IMR-90 (cell line): ENCODE results near the gene EPHA2.

ENCODE experiments used
- BHLHE40 ChIP-seq: fragments of 150-350 bp; IDR thresholded peaks from 2 replicates; pipeline ENCODE4 v1.6.1; 2016; ENCODE audit warnings: mild to moderate bottlenecking, low read depth, low read length
- CEBPB ChIP-seq: IDR thresholded peaks from 2 replicates; pipeline ENCODE4 v1.6.1; 2012; ENCODE audit warnings: low read depth, low read length, improper control_type of control experiment
- FOS ChIP-seq: fragments of 150-350 bp; IDR thresholded peaks from 2 replicates; pipeline ENCODE4 v1.6.1; 2016; ENCODE audit warnings: low read depth, low read length
- MAZ ChIP-seq: IDR thresholded peaks from 2 replicates; pipeline ENCODE4 v1.6.1; 2012; ENCODE audit warnings: low read depth, mild to moderate bottlenecking, low read length, improper control_type of control experiment, moderate library complexity, borderline replicate concordance
- MXI1 ChIP-seq: IDR thresholded peaks from 2 replicates; pipeline ENCODE4 v1.6.1; 2012; ENCODE audit warnings: low read depth, mild to moderate bottlenecking, low read length, moderate library complexity, borderline replicate concordance
- NFE2L2 ChIP-seq: fragments of 150-350 bp; IDR thresholded peaks from 2 replicates; pipeline ENCODE4 v1.6.1; 2016; ENCODE audit warnings: low read depth, mild to moderate bottlenecking, low read length
- POLR2A ChIP-seq: IDR thresholded peaks from 2 replicates; pipeline ENCODE4 v1.6.1; 2012; ENCODE audit warnings: mild to moderate bottlenecking, low read depth, low read length
- RAD21 ChIP-seq: IDR thresholded peaks from 2 replicates; pipeline ENCODE4 v1.6.1; 2012; ENCODE audit warnings: low read length, improper control_type of control experiment
- RCOR1 ChIP-seq: IDR thresholded peaks from 2 replicates; pipeline ENCODE4 v1.6.1; 2012; ENCODE audit warnings: mild to moderate bottlenecking, low read length, improper control_type of control experiment; ENCODE audit not compliant: insufficient replicate concordance
- RFX5 ChIP-seq: IDR thresholded peaks from 2 replicates; pipeline ENCODE4 v1.8.0; 2012; ENCODE audit warnings: low read depth, mild to moderate bottlenecking, low read length, moderate library complexity
- SMC3 ChIP-seq: fragments of 150-350 bp; IDR thresholded peaks from 2 replicates; pipeline ENCODE4 v1.6.1; 2016; ENCODE audit warnings: low read depth, mild to moderate bottlenecking, antibody characterized with exemption, low read length, moderate library complexity
- TF ChIP-seq, protein P1 (sequence below): conservative IDR thresholded peaks from 2 replicates; pipeline ENCODE4 v1.5.1; 2012; ENCODE audit warnings: mild to moderate bottlenecking, low read depth, low read length, improper control_type of control experiment
- TF ChIP-seq, protein P2 (sequence below): fragments of 150-350 bp; IDR thresholded peaks from 2 replicates; pipeline ENCODE4 v1.6.1; 2017; ENCODE audit warnings: mild to moderate bottlenecking, antibody characterized with exemption, low read length, low read depth
- TF ChIP-seq, protein P3 (sequence below): fragments of 150-350 bp; IDR thresholded peaks from 2 replicates; pipeline ENCODE4 v1.6.1; 2016; ENCODE audit warnings: low read depth, mild to moderate bottlenecking, low read length, moderate library complexity, borderline replicate concordance

DNA sequence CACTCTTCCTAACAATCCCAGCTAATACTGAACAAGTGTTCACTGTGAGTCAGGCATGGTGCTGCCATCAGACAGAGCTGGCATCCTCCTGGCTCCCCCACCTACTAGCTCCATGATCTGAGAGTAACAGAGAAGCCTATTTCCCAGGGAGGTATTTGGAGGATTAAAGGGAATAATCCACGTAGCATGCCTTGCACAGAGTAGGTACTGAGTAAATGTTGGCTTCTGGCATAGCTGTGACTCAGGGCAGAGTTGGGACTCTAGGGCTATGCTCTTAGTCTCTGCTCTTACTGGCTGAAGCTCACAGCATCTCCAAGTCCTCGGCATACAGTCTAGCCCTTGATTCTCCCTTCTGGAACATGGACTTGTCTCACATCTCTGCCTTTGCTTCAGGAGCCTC is 48.3 kb upstream of the EPHA2 start:
- TF ChIP-seq, protein P1, sequence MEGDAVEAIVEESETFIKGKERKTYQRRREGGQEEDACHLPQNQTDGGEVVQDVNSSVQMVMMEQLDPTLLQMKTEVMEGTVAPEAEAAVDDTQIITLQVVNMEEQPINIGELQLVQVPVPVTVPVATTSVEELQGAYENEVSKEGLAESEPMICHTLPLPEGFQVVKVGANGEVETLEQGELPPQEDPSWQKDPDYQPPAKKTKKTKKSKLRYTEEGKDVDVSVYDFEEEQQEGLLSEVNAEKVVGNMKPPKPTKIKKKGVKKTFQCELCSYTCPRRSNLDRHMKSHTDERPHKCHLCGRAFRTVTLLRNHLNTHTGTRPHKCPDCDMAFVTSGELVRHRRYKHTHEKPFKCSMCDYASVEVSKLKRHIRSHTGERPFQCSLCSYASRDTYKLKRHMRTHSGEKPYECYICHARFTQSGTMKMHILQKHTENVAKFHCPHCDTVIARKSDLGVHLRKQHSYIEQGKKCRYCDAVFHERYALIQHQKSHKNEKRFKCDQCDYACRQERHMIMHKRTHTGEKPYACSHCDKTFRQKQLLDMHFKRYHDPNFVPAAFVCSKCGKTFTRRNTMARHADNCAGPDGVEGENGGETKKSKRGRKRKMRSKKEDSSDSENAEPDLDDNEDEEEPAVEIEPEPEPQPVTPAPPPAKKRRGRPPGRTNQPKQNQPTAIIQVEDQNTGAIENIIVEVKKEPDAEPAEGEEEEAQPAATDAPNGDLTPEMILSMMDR, result no peak
- TF ChIP-seq NFE2L2, result no peak
- TF ChIP-seq POLR2A, result no peak
- TF ChIP-seq CEBPB, result no peak
- TF ChIP-seq, protein P2, sequence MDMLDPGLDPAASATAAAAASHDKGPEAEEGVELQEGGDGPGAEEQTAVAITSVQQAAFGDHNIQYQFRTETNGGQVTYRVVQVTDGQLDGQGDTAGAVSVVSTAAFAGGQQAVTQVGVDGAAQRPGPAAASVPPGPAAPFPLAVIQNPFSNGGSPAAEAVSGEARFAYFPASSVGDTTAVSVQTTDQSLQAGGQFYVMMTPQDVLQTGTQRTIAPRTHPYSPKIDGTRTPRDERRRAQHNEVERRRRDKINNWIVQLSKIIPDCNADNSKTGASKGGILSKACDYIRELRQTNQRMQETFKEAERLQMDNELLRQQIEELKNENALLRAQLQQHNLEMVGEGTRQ, result no peak
- TF ChIP-seq BHLHE40, result no peak
- no peak for TF ChIP-seq SMC3
- TF ChIP-seq RCOR1, result no peak
- TF ChIP-seq MXI1, result no peak
- TF ChIP-seq, protein P3, sequence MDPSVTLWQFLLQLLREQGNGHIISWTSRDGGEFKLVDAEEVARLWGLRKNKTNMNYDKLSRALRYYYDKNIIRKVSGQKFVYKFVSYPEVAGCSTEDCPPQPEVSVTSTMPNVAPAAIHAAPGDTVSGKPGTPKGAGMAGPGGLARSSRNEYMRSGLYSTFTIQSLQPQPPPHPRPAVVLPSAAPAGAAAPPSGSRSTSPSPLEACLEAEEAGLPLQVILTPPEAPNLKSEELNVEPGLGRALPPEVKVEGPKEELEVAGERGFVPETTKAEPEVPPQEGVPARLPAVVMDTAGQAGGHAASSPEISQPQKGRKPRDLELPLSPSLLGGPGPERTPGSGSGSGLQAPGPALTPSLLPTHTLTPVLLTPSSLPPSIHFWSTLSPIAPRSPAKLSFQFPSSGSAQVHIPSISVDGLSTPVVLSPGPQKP, result no peak
- no peak for TF ChIP-seq RAD21
- no peak for TF ChIP-seq RFX5
- no peak for TF ChIP-seq MAZ
- no peak for TF ChIP-seq FOS
